AG08395 (cell line): ENCODE results near the gene FBH1.
"Not testable (repeated sequence)": the region's sequence is repeated elsewhere in the genome, so short reads cannot be mapped to it uniquely, and the experiment has no call there.

ENCODE experiments used
- DNase-seq: peaks from one replicate; pipeline ENCODE4 v3.0.0; 2012; ENCODE audit warnings: mixed read lengths, low spot score

FBH1 gene

GRCh38 chr10:5889624-5890451 is at the start of gene FBH1, which contains the start of gene ANKRD16:
TSS of gene FBH1 (plus strand) at chr10:5890243. CDS start at chr10:5890346, 103 bp downstream.
TSS of gene ANKRD16 (minus strand) at chr10:5889893. CDS start at chr10:5889354, 539 bp downstream.
- peak; percentile 99 for DNase-seq

GRCh38 chr10:5840314-5841307 is 49.4 kb upstream of the FBH1 start:
- no peak for DNase-seq

GRCh38 chr10:5841965-5842364 is 48.1 kb upstream of the FBH1 start:
- no peak for DNase-seq

- no peak for DNase-seq
These were observed 46.2 kb upstream of the FBH1 start for GRCh38 chr10:5843686-5844344.

GRCh38 chr10:5844345-5845055 is 45.5 kb upstream of the FBH1 start:
- peak; percentile 40 for DNase-seq

GRCh38 chr10:5846667-5847066 is 43.4 kb upstream of the FBH1 start:
- not testable (repeated sequence) for DNase-seq

- no peak for DNase-seq
These were observed 35.9 kb upstream of the FBH1 start for GRCh38 chr10:5854131-5854475.

GRCh38 chr10:5855979-5856700 is 33.9 kb upstream of the FBH1 start:
- no peak for DNase-seq

- no peak for DNase-seq
These were observed 33.4 kb upstream of the FBH1 start for GRCh38 chr10:5856701-5857004.

- no peak for DNase-seq
These were observed 31.2 kb upstream of the FBH1 start for GRCh38 chr10:5858811-5859210.

- no peak for DNase-seq
These were observed 30.0 kb upstream of the FBH1 start for GRCh38 chr10:5860066-5860465.

- no peak for DNase-seq
These were observed 27.6 kb upstream of the FBH1 start for GRCh38 chr10:5862360-5862961.

- DNase-seq: not testable (repeated sequence)
These were observed 26.9 kb upstream of the FBH1 start for GRCh38 chr10:5862981-5863685.

GRCh38 chr10:5866451-5867081 is 23.5 kb upstream of the FBH1 start:
- DNase-seq: not testable (repeated sequence)

- DNase-seq: not testable (repeated sequence)
These were observed 22.9 kb upstream of the FBH1 start for GRCh38 chr10:5867091-5867615.

GRCh38 chr10:5868383-5868782 is 21.7 kb upstream of the FBH1 start:
- not testable (repeated sequence) for DNase-seq

- DNase-seq: no peak
These were observed 20.9 kb upstream of the FBH1 start for GRCh38 chr10:5869156-5869555.

- no peak for DNase-seq
These were observed 18.4 kb upstream of the FBH1 start for GRCh38 chr10:5871596-5871995.

- DNase-seq: peak; percentile 86
These were observed 16.5 kb upstream of the FBH1 start for GRCh38 chr10:5873515-5873995.
